GM21786 (cell line): Measurements from ENCODE around the gene PARVG.

Experiments used
- ATAC-seq: cut with Tn5 transposase; IDR thresholded peaks from one replicate; pipeline ENCODE4 v1.9.1; 2021; ENCODE audit not compliant: unreplicated experiment

The PARVG gene

GRCh38 chr22:44195189-44195871 lies 14.6 kb downstream of the PARVG start:
- ATAC-seq, result no peak

DNA sequence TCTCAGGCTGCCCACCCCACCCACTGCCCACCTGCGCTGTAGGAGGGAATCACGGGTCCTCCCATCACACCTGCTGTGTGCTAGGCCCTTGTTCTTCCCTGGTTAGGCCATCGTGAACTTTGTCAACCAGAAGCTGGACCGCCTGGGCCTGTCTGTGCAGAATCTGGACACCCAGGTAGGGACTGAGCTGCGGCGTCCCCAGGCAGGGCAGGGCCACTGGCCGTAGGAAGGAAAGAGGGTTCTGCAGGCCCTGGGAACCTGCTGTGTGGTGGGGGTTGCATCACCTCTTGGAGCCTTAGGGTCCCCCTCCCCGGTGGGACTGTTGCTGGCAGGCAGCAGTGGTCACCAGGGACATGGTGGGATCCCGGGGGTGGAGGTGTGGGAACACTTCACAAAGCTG lies 15.5 kb downstream of the PARVG start:
- no peak for ATAC-seq

GRCh38 chr22:44196731-44197131 lies 16.0 kb downstream of the PARVG start:
- no peak for ATAC-seq

- ATAC-seq, result no peak
Observed at GRCh38 chr22:44197271-44197670, 16.5 kb downstream of the PARVG start.

DNA sequence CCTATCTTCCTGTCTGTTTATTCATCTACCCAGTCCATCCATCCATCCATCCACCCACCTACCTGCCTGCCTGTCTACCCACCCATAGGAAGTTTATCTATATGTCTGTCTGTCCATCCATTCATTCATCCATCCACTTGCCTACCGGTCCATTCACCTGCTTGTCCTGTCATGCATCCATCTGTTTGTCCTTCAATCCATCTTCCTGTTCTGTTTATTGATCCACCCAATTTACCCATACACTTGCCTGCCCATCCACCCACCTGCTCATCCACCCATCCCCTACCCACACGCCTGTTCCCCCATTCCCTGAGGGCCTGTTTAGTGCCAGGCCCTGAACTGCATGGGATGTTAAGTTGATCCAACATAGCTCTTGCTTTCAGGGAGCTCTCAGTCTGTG lies 18.4 kb downstream of the PARVG start:
- ATAC-seq, result no peak

- no peak for ATAC-seq
Observed at GRCh38 chr22:44199866-44200265, 19.1 kb downstream of the PARVG start.

DNA sequence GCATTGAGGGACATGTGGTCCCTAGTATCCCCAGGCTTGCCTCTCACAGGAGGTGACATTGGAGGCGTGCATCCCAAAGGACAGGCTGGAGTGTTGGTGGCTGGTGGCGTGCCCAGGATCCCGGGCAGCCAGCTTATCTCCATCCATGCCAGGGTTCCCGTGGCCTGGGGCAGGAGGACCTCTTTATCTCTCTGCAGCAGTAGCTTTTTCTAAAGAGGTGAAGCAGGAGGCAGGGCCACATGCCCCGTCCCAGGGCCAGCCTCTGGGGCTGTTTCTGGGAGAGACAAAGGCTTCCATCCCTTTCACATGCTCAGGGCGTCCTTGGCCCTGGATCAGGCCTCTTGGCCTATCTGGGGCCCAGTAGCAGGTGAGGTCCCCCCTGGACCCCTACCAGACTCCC lies 19.7 kb downstream of the PARVG start:
- ATAC-seq, result no peak

DNA sequence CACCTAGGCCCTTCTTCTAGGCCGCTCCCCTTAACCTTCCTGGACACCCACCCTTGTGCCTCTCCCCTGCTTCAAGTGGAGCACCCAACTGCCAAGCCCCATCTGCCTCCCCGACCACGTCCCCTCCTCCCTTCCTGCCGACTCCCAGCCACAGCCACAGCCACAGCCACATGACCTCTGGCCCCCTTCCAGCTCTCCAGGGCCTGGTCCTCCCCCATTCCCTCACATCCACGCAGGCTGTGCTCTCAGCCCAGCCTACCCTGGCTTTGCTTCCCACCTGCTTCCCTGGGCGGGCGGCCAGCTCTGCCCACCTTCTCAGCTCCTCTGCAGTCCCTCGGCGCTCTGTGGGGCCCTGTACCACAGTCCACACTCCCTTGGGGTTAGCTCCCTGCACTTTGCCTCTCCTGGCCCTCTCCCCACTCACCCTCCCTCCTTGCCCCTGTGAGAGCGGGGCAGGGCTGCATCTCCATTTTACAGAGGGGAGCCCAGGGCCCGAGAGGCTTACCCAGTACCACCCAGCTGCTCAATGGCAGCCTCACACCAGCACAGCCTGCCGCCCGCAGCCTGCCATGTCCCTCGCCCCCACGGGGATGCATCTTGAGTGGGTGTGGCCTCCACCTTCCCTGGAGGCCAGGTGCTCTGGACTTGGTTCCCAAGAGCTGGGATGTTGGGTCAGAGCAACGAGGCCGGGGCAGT lies 20.3 kb downstream of the PARVG start:
- no peak for ATAC-seq

- ATAC-seq, result no peak
Observed at GRCh38 chr22:44201665-44202064, 20.9 kb downstream of the PARVG start.

DNA sequence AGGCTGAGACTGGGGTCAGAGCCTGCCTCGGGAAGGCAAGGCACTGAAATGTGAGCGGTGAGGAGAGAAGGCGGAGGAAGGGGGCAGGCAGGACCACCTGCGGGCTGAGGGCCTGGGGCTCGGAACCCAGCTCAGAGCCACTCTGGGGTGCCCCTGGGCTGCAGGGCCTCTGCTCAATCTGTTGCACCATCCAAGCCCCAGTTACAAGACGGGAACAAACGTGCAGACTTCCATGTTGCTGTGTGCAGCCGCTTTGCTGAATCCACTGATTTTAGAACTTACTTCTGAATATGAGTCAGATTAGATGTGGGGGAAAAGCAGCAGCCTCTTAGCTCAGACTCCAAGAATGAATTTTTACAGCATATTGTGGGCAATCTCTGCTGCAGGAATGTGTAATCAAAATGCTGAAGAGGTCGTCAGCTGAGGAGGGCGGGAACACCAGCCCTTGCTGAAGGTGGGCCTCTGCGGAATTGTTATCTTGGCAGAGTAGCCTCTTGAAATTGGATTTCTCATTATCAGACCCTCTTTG lies 21.6 kb downstream of the PARVG start:
- ATAC-seq, result no peak

DNA sequence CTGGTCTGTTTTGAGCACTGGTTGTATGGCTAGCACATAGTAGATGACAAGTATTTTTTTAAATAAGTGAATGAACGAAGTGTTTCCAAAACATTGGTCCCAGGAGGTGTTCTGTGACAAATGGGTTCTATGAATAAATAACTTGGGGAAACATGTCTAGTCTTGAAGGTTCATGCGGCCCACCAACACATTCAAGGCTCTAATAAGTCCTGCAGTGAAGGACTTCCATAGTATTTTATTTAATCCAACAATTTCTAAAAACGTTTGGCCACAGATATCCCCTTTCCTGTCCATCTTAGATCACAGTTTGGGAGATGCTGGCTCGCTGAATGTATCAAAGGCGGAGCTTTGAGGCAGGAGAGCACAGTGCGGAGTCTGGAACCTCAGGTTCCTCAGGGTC lies 22.5 kb downstream of the PARVG start:
- no peak for ATAC-seq

DNA sequence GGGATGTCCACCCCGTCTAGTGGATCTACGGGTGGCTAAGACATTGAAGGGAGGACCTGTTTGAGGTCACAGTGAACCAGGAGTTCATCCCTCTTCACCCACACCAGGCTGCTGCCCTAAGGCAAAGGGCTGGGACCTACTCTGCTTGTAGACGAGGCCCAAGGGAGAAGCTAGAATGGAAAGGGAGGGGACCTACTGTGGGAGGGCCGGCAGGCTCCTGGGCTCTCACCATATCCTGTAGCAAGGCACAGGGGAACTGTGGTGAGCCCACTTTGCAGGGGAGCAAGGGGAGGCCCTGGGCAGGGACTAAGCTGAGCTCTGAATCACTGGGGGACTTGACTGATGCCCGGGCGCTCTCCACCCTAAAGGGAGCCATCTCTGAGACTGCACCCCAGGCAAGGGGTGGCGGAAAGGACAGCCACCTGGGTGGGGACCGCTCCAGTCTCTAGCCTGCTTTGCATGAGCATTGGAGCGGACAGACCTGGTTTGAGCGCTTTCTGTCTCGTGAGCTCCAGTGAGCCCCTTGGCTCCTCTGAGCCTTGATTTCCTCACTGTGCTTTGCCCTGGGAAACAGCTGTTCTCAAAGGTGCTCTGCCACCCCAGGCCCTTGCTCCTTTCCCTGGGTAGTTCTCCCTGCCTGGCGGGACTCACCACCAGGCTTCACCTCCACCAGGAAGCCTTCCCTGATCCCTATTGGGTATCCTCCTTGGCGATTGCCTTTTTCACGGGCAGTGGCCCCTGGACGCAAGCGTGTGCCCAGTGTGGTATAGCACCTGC lies 24.2 kb downstream of the PARVG start:
- ATAC-seq, result no peak

DNA sequence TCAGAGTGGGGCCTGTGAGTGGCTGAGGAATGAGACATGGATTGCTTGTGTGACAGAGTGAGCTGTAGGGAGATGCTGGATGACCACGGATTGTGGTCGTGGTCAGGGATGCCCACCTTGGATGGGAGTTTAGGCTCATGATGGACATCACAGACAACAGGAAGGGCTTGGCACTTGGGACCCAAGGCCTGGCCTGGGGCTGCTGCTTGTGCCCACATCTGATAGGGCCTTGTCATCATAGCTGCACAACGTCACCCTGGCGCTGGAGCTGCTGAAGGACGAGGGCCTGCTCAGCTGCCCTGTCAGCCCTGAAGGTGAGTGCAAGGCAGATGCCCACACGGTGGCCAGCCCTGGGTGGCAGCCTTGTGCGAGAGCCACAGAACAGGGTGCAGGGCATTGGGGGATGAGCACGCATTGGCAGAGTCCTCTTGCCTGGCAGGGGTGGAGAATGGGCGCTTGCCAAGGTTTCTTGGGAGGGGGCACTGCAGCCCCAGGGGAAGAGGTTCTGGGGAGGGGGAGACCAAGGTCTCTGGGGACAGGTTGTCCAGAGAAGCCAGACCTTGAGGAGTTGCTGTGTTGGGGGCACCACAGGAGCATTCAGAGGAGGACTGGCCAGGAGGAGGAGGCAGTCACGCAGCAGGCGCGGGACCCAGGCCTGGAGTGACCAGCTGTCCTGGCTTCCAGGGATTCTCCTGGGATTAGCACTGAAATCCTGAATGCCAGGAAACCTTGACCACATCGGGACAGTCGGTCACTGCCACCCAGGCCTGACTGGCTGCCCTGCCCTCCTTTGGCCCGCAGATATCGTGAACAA lies 25.0 kb downstream of the PARVG start:
- ATAC-seq, result no peak

DNA sequence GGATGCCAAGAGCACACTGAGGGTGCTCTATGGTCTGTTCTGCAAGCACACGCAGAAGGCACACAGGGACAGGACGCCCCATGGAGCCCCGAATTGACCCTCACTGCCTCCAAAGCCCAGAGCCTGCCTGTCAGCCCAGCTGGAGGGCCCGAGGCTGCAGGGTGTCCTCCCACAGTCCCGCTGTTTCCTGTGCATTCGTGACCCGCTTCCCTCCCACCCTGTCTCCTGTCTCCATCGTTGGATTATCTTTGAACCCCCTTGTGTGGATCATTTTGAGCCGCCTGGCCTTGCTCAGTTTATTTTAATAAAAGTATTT lies 25.6 kb downstream of the PARVG start:
- ATAC-seq, result no peak

- ATAC-seq, result no peak
Observed at GRCh38 chr22:44206696-44207095, 26.0 kb downstream of the PARVG start.

- ATAC-seq, result no peak
Observed at GRCh38 chr22:44207173-44207980, 26.7 kb downstream of the PARVG start.

DNA sequence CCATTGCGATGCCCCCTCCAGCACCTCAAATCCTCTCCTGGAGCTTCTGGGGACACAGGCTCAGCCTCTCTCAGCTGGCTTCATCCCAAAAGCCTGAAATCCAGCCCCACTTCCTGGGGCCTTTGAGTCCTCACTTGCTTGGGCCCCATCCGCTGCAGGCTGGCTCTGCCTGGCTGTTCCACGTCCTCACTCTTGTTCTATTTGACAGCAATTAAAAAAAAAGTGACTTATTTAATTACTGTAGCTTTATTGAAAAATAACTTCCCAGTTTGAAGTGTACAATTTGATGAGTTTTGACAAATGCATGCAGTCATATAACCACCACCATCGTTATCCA lies 27.2 kb downstream of the PARVG start:
- ATAC-seq, result no peak

DNA sequence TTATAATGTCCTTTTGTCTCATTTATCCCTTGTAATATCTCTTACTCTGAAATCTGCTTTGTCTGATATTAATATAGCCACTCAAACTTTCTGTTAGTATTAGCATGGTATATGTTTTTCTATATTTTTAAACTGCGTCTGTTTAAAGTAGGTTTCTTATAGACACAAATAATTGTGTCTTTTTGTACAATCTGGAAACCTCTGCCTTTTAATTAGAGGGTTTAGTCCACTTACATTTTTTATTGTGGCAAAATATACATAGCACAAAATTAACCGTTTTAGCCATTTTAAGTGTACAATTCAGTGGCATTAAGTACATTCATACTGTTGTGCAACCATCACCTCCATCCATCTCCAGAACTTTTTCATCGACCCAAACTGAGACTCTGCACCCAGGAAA lies 28.6 kb downstream of the PARVG start:
- ATAC-seq, result no peak

DNA sequence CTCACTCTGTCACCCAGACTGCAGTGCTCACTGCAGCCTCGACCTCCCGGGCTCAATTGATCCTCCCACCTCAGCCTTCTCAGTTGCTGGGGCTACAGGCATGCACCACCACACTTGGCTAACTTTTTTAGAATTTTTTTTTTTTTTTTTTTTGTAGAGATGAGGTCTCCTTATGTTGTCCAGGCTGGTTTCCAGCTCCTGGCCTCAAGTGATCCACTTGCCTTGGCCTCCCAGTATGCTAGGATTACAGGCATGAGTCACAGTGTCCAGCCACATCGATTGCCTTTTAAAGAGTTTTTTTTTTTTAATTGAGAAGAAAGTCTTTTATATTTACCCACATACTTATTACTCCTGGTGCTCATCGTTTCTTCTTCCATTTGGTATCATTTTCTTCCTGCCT lies 30.0 kb downstream of the PARVG start:
- ATAC-seq, result no peak

- ATAC-seq, result no peak
Observed at GRCh38 chr22:44211256-44211945, 30.7 kb downstream of the PARVG start.
